A673 (cell line): ENCODE results near the gene WDR5B.

Experiments used
- EZH2 ChIP-seq: fragments of 200-600 bp; sonication (generic); IDR thresholded peaks from 2 replicates; pipeline ENCODE4 v1.6.1; 2017; ENCODE audit warnings: borderline replicate concordance, low read depth, mild to moderate bottlenecking, mixed read lengths, antibody characterized with exemption, low read length; ENCODE audit not compliant: poor library complexity, severe bottlenecking
- TF ChIP-seq, protein P1 (sequence below): fragments of 300-800, 200-600 bp; sonication (generic); conservative IDR thresholded peaks from 2 replicates; pipeline ENCODE4 v1.5.1; 2017; ENCODE audit warnings: low read depth, mild to moderate bottlenecking, antibody characterized with exemption, low read length, moderate library complexity, mixed read lengths

DNA sequence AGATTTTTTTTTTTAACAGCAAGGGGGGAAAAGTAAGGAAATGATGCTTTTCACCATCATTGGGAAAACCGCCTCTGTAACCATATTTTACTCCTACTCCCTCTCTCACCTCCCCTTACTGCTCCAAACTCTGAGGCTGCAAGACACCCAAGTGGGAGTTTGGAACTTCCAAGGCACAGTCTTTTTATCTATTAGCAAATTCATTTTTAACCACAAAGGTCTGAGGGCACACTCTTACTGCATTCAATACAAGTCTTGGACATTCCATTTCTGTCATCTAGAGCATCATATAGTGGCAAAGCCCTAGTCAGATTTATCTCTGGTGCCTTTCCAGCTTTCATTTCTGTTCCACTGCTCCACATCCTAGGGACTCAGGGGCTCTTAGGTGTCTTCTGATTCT lies 18.7 kb downstream of the WDR5B start:
- TF ChIP-seq, protein P1, sequence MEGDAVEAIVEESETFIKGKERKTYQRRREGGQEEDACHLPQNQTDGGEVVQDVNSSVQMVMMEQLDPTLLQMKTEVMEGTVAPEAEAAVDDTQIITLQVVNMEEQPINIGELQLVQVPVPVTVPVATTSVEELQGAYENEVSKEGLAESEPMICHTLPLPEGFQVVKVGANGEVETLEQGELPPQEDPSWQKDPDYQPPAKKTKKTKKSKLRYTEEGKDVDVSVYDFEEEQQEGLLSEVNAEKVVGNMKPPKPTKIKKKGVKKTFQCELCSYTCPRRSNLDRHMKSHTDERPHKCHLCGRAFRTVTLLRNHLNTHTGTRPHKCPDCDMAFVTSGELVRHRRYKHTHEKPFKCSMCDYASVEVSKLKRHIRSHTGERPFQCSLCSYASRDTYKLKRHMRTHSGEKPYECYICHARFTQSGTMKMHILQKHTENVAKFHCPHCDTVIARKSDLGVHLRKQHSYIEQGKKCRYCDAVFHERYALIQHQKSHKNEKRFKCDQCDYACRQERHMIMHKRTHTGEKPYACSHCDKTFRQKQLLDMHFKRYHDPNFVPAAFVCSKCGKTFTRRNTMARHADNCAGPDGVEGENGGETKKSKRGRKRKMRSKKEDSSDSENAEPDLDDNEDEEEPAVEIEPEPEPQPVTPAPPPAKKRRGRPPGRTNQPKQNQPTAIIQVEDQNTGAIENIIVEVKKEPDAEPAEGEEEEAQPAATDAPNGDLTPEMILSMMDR = no peak
- no peak for TF ChIP-seq EZH2
